ENCODE results near the gene SPOCK1.

SPOCK1 gene

GRCh38 chr5:137470111-137470920 is 28.8 kb downstream of the SPOCK1 start:
- H3K4me1 ChIP-seq (ENCODE audit: low read depth, poor library complexity, severe bottlenecking), result no peaks in the 10 kb centered on the region
- H3K27ac ChIP-seq, result no peak overlapping the region
- H3K36me3 ChIP-seq (ENCODE audit: insufficient read depth), result no peaks in the 10 kb centered on the region
- H3K4me2 ChIP-seq, result no peak overlapping the region
- no peaks in the 10 kb centered on the region for H3K27me3 ChIP-seq (ENCODE audit: insufficient read depth, low read depth)
- no peak overlapping the region for H3K9ac ChIP-seq
- no peak overlapping the region for H2AFZ ChIP-seq (ENCODE audit: low read depth)
- H3K79me2 ChIP-seq (ENCODE audit: insufficient read depth, low read depth), result no peaks in the 10 kb centered on the region
- no peaks in the 10 kb centered on the region for H4K20me1 ChIP-seq (ENCODE audit: insufficient read depth)
- TF ChIP-seq CTCF (conservative IDR thresholded peaks at IDR 0.05; ENCODE audit: low read depth, low read length), result no peak
- H3K4me3 ChIP-seq (IDR thresholded peaks at IDR 0.05; ENCODE audit: insufficient read depth, low read depth, low read length), result no peak overlapping the region

DNA sequence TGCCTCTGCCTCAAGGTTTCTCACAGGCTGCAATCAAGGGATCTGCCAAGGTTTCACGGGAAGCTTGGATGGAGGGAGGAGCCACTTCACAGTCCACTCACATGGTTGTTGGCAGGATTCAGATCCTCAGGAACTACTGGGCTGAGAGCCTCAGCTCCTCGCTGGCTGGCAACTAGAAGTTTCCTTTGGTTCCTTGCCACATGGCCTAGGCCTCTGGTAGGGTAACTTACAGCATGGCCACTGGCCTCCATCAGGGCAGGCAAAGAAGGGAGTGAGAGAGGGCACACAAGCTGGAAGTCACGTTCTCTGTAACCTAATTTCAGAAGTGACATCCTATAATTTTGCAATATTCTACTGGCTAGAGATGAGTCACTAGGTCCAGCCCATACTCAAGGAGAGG is 32.2 kb downstream of the SPOCK1 start:
- Histone ChIP-seq H3K27me3 (ENCODE audit: insufficient read depth, low read depth) (no peaks in the 10 kb centered on the region), H3K9ac (no peak overlapping the region), H3K27ac (no peak overlapping the region), H3K36me3 (ENCODE audit: insufficient read depth) (no peaks in the 10 kb centered on the region), H3K79me2 (ENCODE audit: insufficient read depth, low read depth) (no peaks in the 10 kb centered on the region), H4K20me1 (ENCODE audit: insufficient read depth) (no peaks in the 10 kb centered on the region), H3K4me1 (ENCODE audit: low read depth, poor library complexity, severe bottlenecking) (no peaks in the 10 kb centered on the region), H3K4me2 (no peak overlapping the region), H3K4me3 (IDR thresholded peaks at IDR 0.05; ENCODE audit: insufficient read depth, low read depth, low read length) (no peak overlapping the region), H2AFZ (ENCODE audit: low read depth) (no peak overlapping the region)
- no peak for TF ChIP-seq CTCF (conservative IDR thresholded peaks at IDR 0.05; ENCODE audit: low read depth, low read length)

GRCh38 chr5:137465930-137466329 is 33.2 kb downstream of the SPOCK1 start:
- no peak overlapping the region for H3K4me3 ChIP-seq (IDR thresholded peaks at IDR 0.05; ENCODE audit: insufficient read depth, low read depth, low read length)
- H3K4me2 ChIP-seq, result no peak overlapping the region
- no peak overlapping the region for H3K27ac ChIP-seq
- TF ChIP-seq CTCF (conservative IDR thresholded peaks at IDR 0.05; ENCODE audit: low read depth, low read length), result no peak
- no peaks in the 10 kb centered on the region for H4K20me1 ChIP-seq (ENCODE audit: insufficient read depth)
- H3K27me3 ChIP-seq (ENCODE audit: insufficient read depth, low read depth), result no peaks in the 10 kb centered on the region
- H2AFZ ChIP-seq (ENCODE audit: low read depth), result no peak overlapping the region
- no peaks in the 10 kb centered on the region for H3K4me1 ChIP-seq (ENCODE audit: low read depth, poor library complexity, severe bottlenecking)
- H3K9ac ChIP-seq, result no peak overlapping the region
- no peaks in the 10 kb centered on the region for H3K79me2 ChIP-seq (ENCODE audit: insufficient read depth, low read depth)
- no peaks in the 10 kb centered on the region for H3K36me3 ChIP-seq (ENCODE audit: insufficient read depth)

- no peak overlapping the region for H3K4me3 ChIP-seq (IDR thresholded peaks at IDR 0.05; ENCODE audit: insufficient read depth, low read depth, low read length)
- no peak overlapping the region for H3K27ac ChIP-seq
- H4K20me1 ChIP-seq (ENCODE audit: insufficient read depth), result no peaks in the 10 kb centered on the region
- no peaks in the 10 kb centered on the region for H3K36me3 ChIP-seq (ENCODE audit: insufficient read depth)
- no peak for TF ChIP-seq CTCF (conservative IDR thresholded peaks at IDR 0.05; ENCODE audit: low read depth, low read length)
- H3K79me2 ChIP-seq (ENCODE audit: insufficient read depth, low read depth), result no peaks in the 10 kb centered on the region
- no peak overlapping the region for H3K4me2 ChIP-seq
- no peak overlapping the region for H3K9ac ChIP-seq
- H2AFZ ChIP-seq (ENCODE audit: low read depth), result no peak overlapping the region
- H3K27me3 ChIP-seq (ENCODE audit: insufficient read depth, low read depth), result no peaks in the 10 kb centered on the region
- no peaks in the 10 kb centered on the region for H3K4me1 ChIP-seq (ENCODE audit: low read depth, poor library complexity, severe bottlenecking)
Measured at GRCh38 chr5:137462816-137463520, 36.2 kb downstream of the SPOCK1 start.
